GF-D8 (cell line): ENCODE results near the gene RAPH1.

Source experiments
- DNase-seq: peaks from one replicate; lab custom pipeline; 2025; lab: John Stamatoyannopoulos, UW

Gene RAPH1

GRCh38 chr2:203489531-203489930 lies 45.6 kb downstream of the RAPH1 start:
- DNase-seq = no peak

DNA sequence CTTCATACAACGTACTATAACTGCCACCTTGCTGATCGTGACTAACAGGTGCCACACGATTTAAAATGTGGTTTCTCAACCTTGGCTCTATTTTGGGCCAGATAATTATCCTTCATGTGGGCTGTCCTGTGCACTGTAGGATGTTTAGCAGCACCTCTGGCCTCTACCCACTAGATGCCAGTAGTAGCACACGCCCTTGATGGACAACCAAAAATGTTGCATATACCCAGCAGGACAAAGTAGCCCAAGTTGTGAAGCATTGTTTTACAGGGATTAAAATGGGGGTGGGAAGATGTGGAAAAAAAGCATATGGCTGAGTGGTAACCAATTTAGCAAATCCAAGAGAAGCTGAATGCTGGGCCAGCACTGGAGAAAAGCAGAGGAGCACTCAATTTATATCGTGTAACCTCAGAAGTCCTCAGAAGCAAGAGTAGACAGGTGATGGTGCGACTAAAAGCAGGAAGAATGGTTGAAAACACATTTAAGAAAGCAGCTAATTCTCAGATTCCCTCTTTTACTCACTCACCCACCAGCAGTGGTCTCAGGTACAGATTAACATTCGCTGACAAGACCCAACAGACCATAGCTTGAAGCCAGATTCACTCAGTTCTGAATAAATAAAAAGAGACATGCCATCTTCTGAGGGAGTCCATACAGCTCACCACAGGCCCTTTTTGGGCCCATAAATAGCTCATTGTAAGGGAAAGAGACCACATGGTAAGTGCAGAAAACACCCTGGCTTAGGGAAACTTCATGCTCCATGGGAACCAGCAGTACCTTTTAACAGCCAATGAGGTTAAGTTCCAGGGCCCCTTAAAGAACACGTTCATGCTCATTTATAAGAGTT lies 50.6 kb downstream of the RAPH1 start:
- peak; percentile 10 for DNase-seq

GRCh38 chr2:203480623-203481022 lies 54.5 kb downstream of the RAPH1 start:
- DNase-seq = no peak

DNA sequence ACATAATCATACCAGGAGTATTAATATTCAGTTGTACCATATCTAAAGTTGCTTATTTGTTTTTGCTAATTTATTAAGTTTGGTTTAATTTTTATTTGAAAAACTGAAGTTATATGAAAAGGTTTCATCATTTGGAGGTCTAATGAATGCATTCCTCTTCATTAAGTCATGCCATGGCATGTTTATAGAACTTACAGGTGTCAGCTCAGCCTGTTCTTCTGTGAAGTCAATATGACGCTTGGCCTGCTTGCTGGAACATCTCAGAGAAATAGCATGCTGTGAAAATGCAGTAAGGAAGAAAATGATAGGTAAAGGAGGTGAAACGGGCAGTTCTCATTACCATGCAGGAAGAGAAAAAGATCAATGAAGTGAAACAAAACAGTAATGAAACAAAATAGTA lies 58.2 kb downstream of the RAPH1 start:
- no peak for DNase-seq

- DNase-seq = no peak
Measured at GRCh38 chr2:203471323-203471722, 63.8 kb downstream of the RAPH1 start.

GRCh38 chr2:203470371-203470770 lies 64.7 kb downstream of the RAPH1 start:
- DNase-seq = no peak

GRCh38 chr2:203469546-203469945 lies 65.6 kb downstream of the RAPH1 start:
- no peak for DNase-seq

DNA sequence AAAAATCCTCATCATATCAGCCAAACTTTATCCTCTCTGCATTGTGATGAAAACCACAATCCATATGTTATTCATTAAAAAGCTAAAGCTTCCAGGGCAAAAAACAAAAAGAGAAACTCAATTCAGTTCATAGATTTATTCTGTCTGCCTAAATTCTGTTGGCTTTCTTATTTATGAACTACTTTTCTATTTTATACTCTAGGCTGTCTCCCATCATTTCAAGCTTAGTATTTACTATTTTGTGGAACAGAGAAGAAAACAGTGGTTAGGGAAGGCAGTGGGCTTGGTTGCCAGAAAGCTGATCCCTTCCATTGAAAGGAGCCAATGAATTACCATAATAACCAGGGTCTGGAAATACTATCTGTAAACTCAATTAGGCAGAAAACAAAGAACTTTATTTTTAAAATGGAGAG lies 71.8 kb downstream of the RAPH1 start:
- DNase-seq = no peak

DNA sequence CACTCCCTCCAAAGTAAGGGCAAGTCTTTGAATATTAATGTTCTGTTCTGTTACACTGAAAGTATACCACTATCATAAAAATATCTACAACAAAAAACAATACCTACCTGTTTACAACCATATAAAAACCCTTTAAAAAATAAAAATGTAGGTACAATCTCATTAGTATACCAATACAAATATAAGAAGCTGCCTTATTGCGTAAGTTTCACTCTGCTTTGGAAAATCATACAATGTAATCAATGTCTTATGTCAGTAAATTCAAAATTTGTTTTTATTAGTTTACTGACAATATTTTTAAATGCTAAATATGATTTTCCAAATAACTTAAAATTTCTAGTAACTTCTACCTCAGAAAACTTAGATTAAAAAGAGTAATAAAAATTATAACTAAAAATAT lies 72.8 kb downstream of the RAPH1 start:
- no peak for DNase-seq

DNA sequence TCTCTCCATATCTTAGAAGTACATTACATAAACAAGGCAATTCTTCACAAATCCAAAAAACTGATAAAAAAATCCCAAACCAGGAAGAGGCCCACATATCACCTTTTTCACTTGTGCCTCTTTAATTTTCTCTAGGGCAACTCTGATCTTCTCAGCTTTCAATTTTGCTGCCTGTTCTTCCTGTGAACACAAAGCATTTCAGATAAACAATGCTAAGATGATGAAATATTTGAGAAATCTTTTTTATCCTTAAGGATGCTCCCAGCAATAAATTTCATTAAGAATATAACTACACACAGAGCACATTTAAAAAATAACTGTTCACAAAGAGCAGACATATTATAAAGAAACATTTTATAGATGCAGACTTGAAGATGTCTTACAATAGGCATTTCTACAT lies 73.4 kb downstream of the RAPH1 start:
- DNase-seq = no peak

GRCh38 chr2:203455209-203455608 lies 79.9 kb downstream of the RAPH1 start:
- DNase-seq = no peak

GRCh38 chr2:203453858-203454451 lies 81.1 kb downstream of the RAPH1 start:
- no peak for DNase-seq

DNA sequence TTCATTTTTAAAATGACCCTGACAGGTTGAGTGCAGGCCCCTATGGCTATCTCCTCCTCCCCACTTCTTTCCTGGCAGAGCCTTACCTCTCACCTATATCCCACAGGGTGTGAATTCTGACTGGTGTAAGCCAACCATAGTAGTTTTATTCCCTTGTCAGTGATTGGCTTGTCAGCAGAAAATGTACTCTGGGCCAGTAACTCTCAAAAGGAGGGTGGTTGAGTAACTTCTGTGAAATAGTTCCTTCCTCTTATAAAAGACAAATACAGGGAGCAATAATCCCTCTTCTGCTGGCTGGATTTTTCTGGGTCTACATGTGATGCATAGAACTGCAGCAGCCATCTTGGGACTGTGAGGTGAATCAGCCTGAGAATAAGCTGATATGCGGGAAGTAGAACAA lies 83.4 kb downstream of the RAPH1 start:
- DNase-seq = no peak

DNA sequence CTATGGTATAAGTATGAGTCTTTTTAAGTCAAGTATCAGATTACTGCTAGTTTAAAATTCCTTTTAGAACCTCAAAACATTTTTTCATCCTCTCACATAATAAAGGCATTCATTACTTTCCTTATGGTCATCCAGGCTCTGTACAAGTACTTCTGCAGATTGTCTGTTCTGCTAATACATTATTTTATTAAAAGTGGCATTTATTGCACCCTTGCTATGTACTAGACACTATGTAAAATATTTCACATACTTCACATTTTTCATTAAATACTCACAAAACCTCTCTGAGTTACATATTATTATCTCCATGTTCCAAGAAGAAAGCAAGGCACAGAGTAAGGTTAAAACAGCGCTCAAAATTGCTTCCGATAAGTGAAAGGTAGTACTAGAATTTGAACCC lies 84.1 kb downstream of the RAPH1 start:
- DNase-seq = no peak

DNA sequence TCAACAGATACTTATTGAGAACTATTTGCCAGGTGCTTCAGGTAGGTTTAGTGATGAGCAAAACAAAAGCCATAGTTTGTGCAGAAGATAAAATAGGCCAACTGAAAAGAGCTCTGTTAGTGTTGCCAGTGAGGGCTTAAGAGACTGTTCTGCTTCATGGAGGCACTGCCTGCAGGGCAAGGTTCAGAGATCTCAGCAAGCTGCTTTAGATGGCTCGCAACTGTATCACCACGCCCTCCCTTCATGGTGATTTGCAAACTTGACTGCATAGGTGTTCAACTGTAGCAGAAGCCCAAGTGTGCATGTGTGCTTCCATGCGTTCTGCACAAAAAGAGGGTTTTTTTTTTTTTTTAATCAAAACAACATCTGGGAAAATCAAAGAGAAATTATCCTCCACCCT lies 84.5 kb downstream of the RAPH1 start:
- no peak for DNase-seq

DNA sequence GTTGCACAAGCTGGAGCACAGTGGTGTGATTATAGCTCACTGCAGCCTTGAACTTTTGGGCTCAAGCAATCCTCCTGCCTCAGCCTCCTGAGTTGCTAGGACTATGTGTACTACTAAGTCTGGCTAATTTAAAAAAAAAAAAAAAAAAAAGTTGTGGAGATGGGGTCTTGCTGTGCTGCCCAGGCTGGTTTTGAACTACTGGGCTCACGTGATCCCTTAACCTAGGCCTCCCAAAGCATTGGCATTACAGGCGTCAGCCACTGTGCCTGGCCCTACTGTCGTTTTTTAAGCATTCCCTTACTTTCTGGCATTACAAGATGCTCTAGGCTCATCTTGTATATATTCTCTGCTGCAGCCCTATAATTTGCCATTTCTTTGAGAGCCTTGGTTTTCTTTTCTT lies 88.3 kb downstream of the RAPH1 start:
- DNase-seq = no peak

- DNase-seq = no peak
Measured at GRCh38 chr2:203446071-203446481, 89.0 kb downstream of the RAPH1 start.

DNA sequence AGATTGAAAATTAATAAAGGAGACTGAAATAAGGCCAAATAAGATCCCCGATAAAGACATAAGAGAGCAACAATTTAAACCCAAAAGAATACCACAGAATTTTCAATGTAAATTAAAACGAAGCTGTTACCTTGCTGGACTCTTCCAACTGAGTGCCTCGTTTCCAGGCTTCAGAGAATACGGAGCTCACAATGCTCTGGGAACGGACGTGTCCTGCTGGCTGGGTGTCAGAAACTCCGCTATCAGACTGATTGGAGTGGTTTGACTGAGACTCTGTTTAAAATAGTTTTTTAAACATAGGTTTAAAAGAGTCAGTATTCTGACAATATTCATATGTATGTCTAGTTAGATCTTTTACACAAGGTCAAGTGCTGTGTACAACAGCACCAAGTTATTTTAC lies 90.4 kb downstream of the RAPH1 start:
- no peak for DNase-seq

DNA sequence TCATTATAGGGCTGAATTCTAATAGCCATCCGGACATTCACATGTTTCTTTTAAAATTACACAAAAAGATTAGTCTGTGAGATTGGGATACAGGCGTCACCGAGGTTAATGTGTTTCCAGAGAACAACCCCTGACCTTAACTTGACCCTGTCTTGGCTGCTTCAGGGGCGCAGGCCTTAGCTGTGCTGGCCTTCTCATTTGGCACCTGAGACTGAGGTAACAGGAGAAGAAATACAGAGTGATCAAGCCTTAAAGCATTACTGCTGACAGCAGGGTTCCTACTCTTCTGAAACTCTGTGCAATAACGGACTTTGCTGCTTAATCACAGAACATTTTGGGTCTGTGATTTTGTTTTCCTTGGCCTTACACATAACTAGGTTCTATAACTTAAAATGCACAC lies 92.6 kb downstream of the RAPH1 start:
- no peak for DNase-seq

GRCh38 chr2:203441463-203441862 lies 93.6 kb downstream of the RAPH1 start:
- DNase-seq = no peak

DNA sequence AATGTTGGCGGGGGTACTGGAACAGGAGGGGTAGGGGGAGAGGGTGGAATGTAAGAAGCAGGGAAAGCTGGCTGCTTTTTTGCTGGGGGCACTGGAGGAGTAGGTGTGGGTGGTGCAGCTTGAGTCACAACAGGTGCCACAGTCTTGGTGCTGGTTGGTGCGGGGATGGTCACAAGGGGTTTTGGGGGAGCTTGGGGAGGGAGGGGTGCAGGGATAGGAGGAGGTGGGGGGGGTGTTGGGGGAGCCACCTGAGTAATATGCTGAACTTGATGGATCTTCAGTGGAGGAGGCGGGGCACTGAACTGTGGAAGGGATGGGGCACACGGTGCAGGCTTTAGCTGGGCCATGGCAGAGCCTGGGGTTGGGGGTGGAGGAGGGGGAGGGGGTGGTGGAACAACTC lies 94.4 kb downstream of the RAPH1 start:
- DNase-seq = no peak

GRCh38 chr2:203438528-203438927 lies 96.6 kb downstream of the RAPH1 start:
- DNase-seq = no peak

DNA sequence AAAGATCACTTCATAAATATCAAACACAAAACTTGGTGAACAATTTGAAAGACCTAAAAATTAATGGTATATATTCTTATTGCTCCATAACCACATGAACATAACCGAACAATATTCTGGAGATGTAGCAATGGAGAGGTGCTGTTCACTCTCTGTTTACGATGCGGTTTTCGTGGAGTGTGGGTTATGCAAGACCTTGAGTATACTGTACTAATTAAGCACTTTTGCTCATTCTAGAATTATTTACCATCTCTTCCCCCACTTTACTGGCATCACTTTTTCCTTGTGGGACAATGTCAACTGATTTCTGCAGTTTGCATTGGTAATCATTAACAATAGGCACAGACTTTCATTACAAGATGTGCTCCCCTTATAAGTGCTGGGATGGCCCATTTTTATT lies 97.6 kb downstream of the RAPH1 start:
- no peak for DNase-seq

- DNase-seq = no peak
Measured at GRCh38 chr2:203436496-203436895, 98.6 kb downstream of the RAPH1 start.
